GM18520 (cell line): Measurements from ENCODE around the gene CA9.
"Not testable (repeated sequence)": the region's sequence is repeated elsewhere in the genome, so short reads cannot be mapped to it uniquely, and the experiment has no call there.

Experiments
- ATAC-seq: cut with Tn5 transposase; IDR thresholded peaks from one replicate; pipeline ENCODE4 v1.9.1; 2021; ENCODE audit not compliant: unreplicated experiment

Gene CA9

GRCh38 chr9:35673132-35674024, at the start of gene CA9:
Gene CA9 (plus strand): TSS chr9:35673928. CDS start chr9:35673960, 32 bp downstream.
- ATAC-seq, result no peak

- ATAC-seq, result no peak
Observed at GRCh38 chr9:35627575-35627974, 46.2 kb upstream of the CA9 start.

GRCh38 chr9:35628389-35628991, 45.2 kb upstream of the CA9 start:
- no peak for ATAC-seq

GRCh38 chr9:35629597-35629996, 44.1 kb upstream of the CA9 start:
- ATAC-seq, result no peak

GRCh38 chr9:35635730-35636129, 38.0 kb upstream of the CA9 start:
- no peak for ATAC-seq

- ATAC-seq, result no peak
Observed at GRCh38 chr9:35636135-35636876, 37.4 kb upstream of the CA9 start.

- not testable (repeated sequence) for ATAC-seq
Observed at GRCh38 chr9:35636877-35637246, 36.9 kb upstream of the CA9 start.

GRCh38 chr9:35637427-35637955, 36.2 kb upstream of the CA9 start:
- not testable (repeated sequence) for ATAC-seq

GRCh38 chr9:35638751-35639150, 35.0 kb upstream of the CA9 start:
- not testable (repeated sequence) for ATAC-seq

- ATAC-seq, result not testable (repeated sequence)
Observed at GRCh38 chr9:35639225-35639624, 34.5 kb upstream of the CA9 start.

- ATAC-seq, result no peak
Observed at GRCh38 chr9:35639631-35640030, 34.1 kb upstream of the CA9 start.

- ATAC-seq, result not testable (repeated sequence)
Observed at GRCh38 chr9:35640431-35640830, 33.3 kb upstream of the CA9 start.

GRCh38 chr9:35641478-35641877, 32.2 kb upstream of the CA9 start:
- not testable (repeated sequence) for ATAC-seq

GRCh38 chr9:35643046-35643445, 30.7 kb upstream of the CA9 start:
- no peak for ATAC-seq

GRCh38 chr9:35645736-35646135, 28.0 kb upstream of the CA9 start:
- not testable (repeated sequence) for ATAC-seq

- ATAC-seq, result no peak
Observed at GRCh38 chr9:35646153-35646532, 27.6 kb upstream of the CA9 start.

- ATAC-seq, result peak; percentile 92
Observed at GRCh38 chr9:35646533-35647265, 27.0 kb upstream of the CA9 start.

- no peak for ATAC-seq
Observed at GRCh38 chr9:35649431-35650340, 24.0 kb upstream of the CA9 start.

GRCh38 chr9:35650341-35651158, 23.2 kb upstream of the CA9 start, which contains the start of gene SIT1:
Gene SIT1 (minus strand): TSS chr9:35650931. CDS start chr9:35650853, 78 bp downstream.
- ATAC-seq, result no peak
